Pancreas (tissue), 10 donors: ENCODE data around the gene SMAD3. TPM values are rescaled to one million over a fixed set of nuclear protein-coding genes. Genes with fewer than 3 reads are reported as not detected.

Experiments
- ATAC-seq, 4 donors: fragments of 200-7000 bp; cut with Tn5 transposase; one replicate each; pipeline versions ENCODE4 v1.8.0 to v1.9.1; 2020; ENCODE audit warnings: mild to moderate bottlenecking in 4 of 4, moderate library complexity in 4 of 4
- DNase-seq, 6 donors: peaks; one replicate each; pipeline ENCODE4 v3.0.0-alpha.2; 2020
- FAIRE-seq: peaks from 2 replicates; lab custom pipeline; 2012; peaks lifted over from hg19 to GRCh38; lab: Jason Lieb, UNC
- H3K27ac ChIP-seq, 4 donors: fragments of 200-600 bp; sonication (generic); 1 replicate in 3 of 4; 2 replicates in 1 of 4; pipeline versions ENCODE4 v1.5.0 to v1.8.0; 2020
- H3K27me3 ChIP-seq, 4 donors: fragments of 200-600 bp; one replicate each; pipeline ENCODE4 v1.8.0; 2021
- H3K36me3 ChIP-seq, 3 donors: fragments of 200-600 bp; sonication (generic) in 1 of 3; one replicate each; pipeline versions ENCODE4 v1.5.0 to v1.8.0; 2020 to 2021
- H3K4me1 ChIP-seq, 3 donors: fragments of 200-600 bp; one replicate each; pipeline ENCODE4 v1.8.0; 2021
- H3K4me3 ChIP-seq, 4 donors: fragments of 200-600 bp; sonication (generic) in 2 of 4; one replicate each; pipeline versions ENCODE4 v1.5.0 to v1.8.0; 2020 to 2021
- H3K9me3 ChIP-seq, 4 donors: fragments of 200-600 bp; one replicate each; pipeline ENCODE4 v1.8.0; 2021
- WGBS, 2 donors: extraction: QIAGEN DNeasy Blood & Tissue Kit; methylation state at CpG; one replicate each; pipeline ENCODE4 v1.1.7; 2013; 5-methylcytosine and 5-hydroxymethylcytosine counted together
- intact Hi-C, 3 donors: fragments of 100-400 bp; cut with DNase I; formaldehyde crosslinking; loops; one replicate each; pipeline versions ENCODE4 v1.11.1 to v1.14.2; 2022
- polyA plus RNA-seq, 2 donors: library from polyadenylated mRNA; stranded (reverse); fragments of 200-250 nt; gene quantifications; one replicate each; pipeline ENCODE4 v1.2.3, GENCODE V29; 2013
- total RNA-seq, 6 donors: library from RNA; stranded (reverse); fragmentation: NEBNext Ultra II Directional in 4 of 6; extraction: Animal tissue kit (Norgen Biotek cat#: 25700) in 4 of 6; gene quantifications; one replicate each; pipeline versions ENCODE4 v1.2.1 to v1.2.4, GENCODE V29; 2021 to 2023
- TF ChIP-seq, protein P1 (sequence below), 4 donors: fragments of 200-600 bp; sonication (generic) in 3 of 4; IDR thresholded peaks; one replicate each; pipeline versions ENCODE4 v1.5.0 to v1.8.0; 2021; ENCODE audit warnings: antibody characterized with exemption in 4 of 4
- donor health status: healthy with polysubstance abuse.
- donor health status: DM: no; HTN: no; CAD: no; lungs with moderate emphysema.
- donor health status: DM: no; HTN: no; CAD: no.
- donor health status: control.
- donor health status: control.
- donor health status: Bipolar disorder and iron deficiency.
- donor health status: DM: yes; HTN: yes; CAD: no.
- donor health status: DM: no; HTN: no; CAD: no.
- donor health status: DM: no; HTN: no; CAD: no.
- donor health status: DM: yes; HTN: yes; CAD: no.

SMAD3 gene
- total and polyA plus RNA-seq, 8 donors = 7.9 to 42.5 (median 21.4) TPM

DNA sequence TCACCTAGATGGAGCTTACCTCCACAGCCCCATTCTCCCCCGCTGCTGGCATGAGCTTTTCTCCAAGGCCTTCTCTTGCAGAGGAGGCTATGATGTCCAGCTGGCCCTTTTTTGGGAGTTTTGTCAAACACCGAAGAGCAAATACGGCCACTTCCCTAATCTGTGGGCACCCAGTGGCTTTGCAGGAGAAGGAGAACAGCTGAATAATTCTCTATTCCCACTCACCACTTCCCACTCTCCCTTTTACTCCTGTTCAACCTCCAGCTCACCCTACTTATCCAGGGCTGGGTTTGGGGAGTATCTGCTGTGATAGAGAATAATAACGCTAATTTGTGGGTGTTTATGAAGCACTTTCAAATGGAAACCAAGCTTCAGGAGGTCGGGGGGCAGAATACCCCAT, 96.0 kb downstream of the SMAD3 start:
- TF ChIP-seq, protein P1, sequence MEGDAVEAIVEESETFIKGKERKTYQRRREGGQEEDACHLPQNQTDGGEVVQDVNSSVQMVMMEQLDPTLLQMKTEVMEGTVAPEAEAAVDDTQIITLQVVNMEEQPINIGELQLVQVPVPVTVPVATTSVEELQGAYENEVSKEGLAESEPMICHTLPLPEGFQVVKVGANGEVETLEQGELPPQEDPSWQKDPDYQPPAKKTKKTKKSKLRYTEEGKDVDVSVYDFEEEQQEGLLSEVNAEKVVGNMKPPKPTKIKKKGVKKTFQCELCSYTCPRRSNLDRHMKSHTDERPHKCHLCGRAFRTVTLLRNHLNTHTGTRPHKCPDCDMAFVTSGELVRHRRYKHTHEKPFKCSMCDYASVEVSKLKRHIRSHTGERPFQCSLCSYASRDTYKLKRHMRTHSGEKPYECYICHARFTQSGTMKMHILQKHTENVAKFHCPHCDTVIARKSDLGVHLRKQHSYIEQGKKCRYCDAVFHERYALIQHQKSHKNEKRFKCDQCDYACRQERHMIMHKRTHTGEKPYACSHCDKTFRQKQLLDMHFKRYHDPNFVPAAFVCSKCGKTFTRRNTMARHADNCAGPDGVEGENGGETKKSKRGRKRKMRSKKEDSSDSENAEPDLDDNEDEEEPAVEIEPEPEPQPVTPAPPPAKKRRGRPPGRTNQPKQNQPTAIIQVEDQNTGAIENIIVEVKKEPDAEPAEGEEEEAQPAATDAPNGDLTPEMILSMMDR (IDR thresholded peaks at IDR 0.05) = no peak
- ATAC-seq = no peak
- no peak for DNase-seq
- intact Hi-C loops = no loop called here
- 80 to 84% methylated on average over 5 of the region's 5 CpGs for WGBS, 2 donors
- Histone ChIP-seq H3K27ac (no peak overlapping the region), H3K27me3 (no peaks in the 10 kb centered on the region), H3K36me3 (peaks cover 0 to 14% (median 0%) of the 10 kb centered on the region in 3 donors), H3K4me3 (no peak overlapping the region), H3K9me3 (no peaks in the 10 kb centered on the region), H3K4me1 (no peaks in the 10 kb centered on the region)
- no peak for FAIRE-seq

DNA sequence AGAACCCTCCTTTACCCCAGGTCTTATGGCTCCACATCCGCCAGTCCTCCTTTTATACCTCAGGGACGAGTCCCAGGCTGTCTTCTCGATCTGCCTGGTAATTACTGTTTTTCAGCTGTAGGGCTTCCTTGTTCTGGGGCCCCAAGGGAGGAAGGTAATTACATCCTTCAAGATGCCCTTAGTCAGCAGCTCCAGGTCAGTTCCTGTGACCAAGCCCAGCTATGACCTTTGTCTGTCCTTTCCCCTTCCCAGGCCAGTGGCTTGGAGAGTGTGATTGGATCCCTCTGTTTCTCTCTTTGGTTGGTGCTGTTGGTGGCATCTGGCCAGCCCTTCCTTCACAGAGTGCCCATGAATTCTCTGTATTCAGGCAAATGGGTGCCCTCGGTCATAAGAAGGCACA, 96.5 kb downstream of the SMAD3 start:
- DNase-seq (no peak), ATAC-seq (no peak), FAIRE-seq (no peak)
- Histone ChIP-seq H3K27me3 (no peaks in the 10 kb centered on the region), H3K36me3 (peaks cover 0 to 17% (median 0%) of the 10 kb centered on the region in 3 donors), H3K9me3 (no peaks in the 10 kb centered on the region), H3K4me1 (no peaks in the 10 kb centered on the region), H3K27ac (no peak overlapping the region), H3K4me3 (no peak overlapping the region)
- intact Hi-C loops = no loop called here
- TF ChIP-seq, protein P1 (IDR thresholded peaks at IDR 0.05) = no peak
- WGBS, 2 donors = 89 to 90% methylated on average over 4 of the region's 4 CpGs

DNA sequence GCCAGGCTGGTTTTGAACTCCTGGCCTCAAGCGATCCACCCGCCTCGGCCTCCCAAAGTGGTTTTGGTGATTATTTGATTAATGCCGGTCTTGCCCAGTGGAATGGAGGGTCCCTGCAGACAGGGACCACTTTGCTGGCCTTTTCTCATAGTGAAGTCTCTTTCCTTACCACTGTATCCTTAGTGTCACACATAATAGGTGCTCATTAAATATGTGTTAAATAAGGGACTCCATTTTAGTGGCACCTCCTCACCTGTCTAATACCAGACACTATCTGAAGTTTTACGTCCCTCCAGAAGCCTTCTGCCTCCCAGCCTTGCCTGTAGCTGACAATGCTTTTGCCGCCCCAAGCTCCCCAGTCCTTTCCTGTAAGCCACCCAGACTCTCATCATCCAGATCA, 97.8 kb downstream of the SMAD3 start:
- H3K27me3 ChIP-seq = no peaks in the 10 kb centered on the region
- H3K4me1 ChIP-seq = peaks cover 5 to 8% (median 8%) of the 10 kb centered on the region in 3 donors
- no peaks in the 10 kb centered on the region for H3K9me3 ChIP-seq
- peaks cover 0 to 22% (median 0%) of the 10 kb centered on the region in 3 donors for H3K36me3 ChIP-seq
- H3K27ac ChIP-seq = no peak overlapping the region
- no peak overlapping the region for H3K4me3 ChIP-seq
- intact Hi-C loops = no loop called here
- ATAC-seq = no peak
- no peak for FAIRE-seq
- no peak for DNase-seq
- TF ChIP-seq, protein P1 (IDR thresholded peaks at IDR 0.05) = no peak
- WGBS, 2 donors = 97 to 99% methylated on average over 6 of the region's 6 CpGs

DNA sequence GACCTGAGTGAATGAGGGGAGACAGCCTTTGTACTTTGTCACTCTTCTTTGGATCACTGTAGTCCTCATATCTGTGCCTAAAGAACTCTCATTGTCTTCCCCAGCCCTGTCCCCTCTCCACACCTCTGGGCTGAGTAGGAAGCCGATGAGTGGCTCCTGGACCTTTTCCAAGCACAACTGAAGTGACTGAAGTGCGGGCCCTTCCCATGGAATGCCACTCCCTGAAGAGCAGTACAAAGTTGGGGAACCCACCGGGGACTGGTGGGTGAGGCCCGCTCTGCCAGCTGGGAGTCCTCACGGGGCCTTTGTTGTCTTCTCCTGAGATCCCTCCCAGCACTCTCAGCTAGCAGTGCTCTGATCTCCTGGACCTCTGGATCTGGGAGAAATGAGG, 99.0 kb downstream of the SMAD3 start:
- H3K4me3 ChIP-seq = no peak overlapping the region
- DNase-seq = no peak
- peaks cover 0 to 22% (median 0%) of the 10 kb centered on the region in 3 donors for H3K36me3 ChIP-seq
- no peak for FAIRE-seq
- no peak for ATAC-seq
- no peaks in the 10 kb centered on the region for H3K27me3 ChIP-seq
- no peaks in the 10 kb centered on the region for H3K9me3 ChIP-seq
- H3K27ac ChIP-seq = no peak overlapping the region
- intact Hi-C loops = no loop called here
- 72 to 74% methylated on average over 5 of the region's 5 CpGs for WGBS, 2 donors
- TF ChIP-seq, protein P1 (IDR thresholded peaks at IDR 0.05) = no peak
- peaks cover 5 to 8% (median 8%) of the 10 kb centered on the region in 3 donors for H3K4me1 ChIP-seq

DNA sequence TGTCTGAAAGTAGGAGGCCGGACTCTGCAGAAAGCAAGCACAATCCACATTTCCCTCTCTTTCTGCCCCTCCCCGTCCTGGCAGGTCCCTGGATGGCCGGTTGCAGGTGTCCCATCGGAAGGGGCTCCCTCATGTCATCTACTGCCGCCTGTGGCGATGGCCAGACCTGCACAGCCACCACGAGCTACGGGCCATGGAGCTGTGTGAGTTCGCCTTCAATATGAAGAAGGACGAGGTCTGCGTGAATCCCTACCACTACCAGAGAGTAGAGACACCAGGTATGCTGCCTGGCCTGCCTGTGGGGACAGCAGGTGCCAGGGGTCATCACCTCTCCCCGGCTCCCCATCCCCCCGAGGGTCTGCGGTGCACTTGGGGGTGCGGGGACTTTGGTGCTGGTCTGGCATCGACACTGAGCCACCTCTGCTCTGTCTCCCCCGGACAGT, 99.4 kb downstream of the SMAD3 start:
- WGBS, 2 donors = 83 to 87% methylated on average over 17 of the region's 17 CpGs
- no peak for ATAC-seq

More for the DNA sequence above, 99.4 kb downstream of the SMAD3 start:
- Histone ChIP-seq H3K36me3 (peaks cover 0 to 22% (median 0%) of the 10 kb centered on the region in 3 donors), H3K4me3 (no peak overlapping the region), H3K27me3 (no peaks in the 10 kb centered on the region), H3K27ac (no peak overlapping the region), H3K4me1 (peaks cover 5 to 8% (median 8%) of the 10 kb centered on the region in 3 donors), H3K9me3 (no peaks in the 10 kb centered on the region)
- DNase-seq = no peak
- FAIRE-seq = no peak
- TF ChIP-seq, protein P1 (IDR thresholded peaks at IDR 0.05) = no peak
- intact Hi-C loops = no loop called here
